Choroid plexus epithelial cell (primary cell): ENCODE results near the gene PTPN7.
"Not testable (repeated sequence)": the region's sequence is repeated elsewhere in the genome, so short reads cannot be mapped to it uniquely, and the experiment has no call there.

Source experiments
- DNase-seq: peaks from one replicate; pipeline ENCODE4 v3.0.0-alpha.2; 2010; ENCODE audit warnings: low read depth
- H3K4me3 ChIP-seq: 2 replicates; pipeline ENCODE4 v1.5.1; 2011; ENCODE audit warnings: low read depth, mild to moderate bottlenecking, control low read depth, low read length, moderate library complexity
- TF ChIP-seq, protein P1 (sequence below): conservative IDR thresholded peaks from 2 replicates; pipeline ENCODE4 v1.5.1; 2011; ENCODE audit warnings: low read depth, mild to moderate bottlenecking, control low read depth, inconsistent platforms, low read length, moderate library complexity

PTPN7 gene

DNA sequence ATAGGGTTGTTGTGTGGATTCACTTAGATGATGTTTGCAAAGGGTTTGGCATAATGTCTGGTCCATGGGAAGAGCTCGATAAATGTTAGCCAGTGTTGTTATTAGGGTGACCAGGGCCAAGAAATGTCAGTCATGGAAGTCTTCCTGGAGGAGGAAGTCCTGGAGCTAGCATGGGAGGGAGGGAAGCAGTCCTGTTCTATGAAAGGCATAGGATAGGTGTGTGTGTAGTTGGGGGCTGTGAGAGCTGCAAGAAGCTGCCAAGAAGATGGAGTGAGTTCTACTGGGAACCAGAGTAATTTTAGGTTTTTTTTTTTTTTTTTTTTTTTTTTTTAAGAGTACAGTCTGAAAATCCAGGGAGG lies 37.9 kb upstream of the PTPN7 start:
- H3K4me3 ChIP-seq: no peak overlapping the region
- TF ChIP-seq, protein P1, sequence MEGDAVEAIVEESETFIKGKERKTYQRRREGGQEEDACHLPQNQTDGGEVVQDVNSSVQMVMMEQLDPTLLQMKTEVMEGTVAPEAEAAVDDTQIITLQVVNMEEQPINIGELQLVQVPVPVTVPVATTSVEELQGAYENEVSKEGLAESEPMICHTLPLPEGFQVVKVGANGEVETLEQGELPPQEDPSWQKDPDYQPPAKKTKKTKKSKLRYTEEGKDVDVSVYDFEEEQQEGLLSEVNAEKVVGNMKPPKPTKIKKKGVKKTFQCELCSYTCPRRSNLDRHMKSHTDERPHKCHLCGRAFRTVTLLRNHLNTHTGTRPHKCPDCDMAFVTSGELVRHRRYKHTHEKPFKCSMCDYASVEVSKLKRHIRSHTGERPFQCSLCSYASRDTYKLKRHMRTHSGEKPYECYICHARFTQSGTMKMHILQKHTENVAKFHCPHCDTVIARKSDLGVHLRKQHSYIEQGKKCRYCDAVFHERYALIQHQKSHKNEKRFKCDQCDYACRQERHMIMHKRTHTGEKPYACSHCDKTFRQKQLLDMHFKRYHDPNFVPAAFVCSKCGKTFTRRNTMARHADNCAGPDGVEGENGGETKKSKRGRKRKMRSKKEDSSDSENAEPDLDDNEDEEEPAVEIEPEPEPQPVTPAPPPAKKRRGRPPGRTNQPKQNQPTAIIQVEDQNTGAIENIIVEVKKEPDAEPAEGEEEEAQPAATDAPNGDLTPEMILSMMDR: no peak

DNA sequence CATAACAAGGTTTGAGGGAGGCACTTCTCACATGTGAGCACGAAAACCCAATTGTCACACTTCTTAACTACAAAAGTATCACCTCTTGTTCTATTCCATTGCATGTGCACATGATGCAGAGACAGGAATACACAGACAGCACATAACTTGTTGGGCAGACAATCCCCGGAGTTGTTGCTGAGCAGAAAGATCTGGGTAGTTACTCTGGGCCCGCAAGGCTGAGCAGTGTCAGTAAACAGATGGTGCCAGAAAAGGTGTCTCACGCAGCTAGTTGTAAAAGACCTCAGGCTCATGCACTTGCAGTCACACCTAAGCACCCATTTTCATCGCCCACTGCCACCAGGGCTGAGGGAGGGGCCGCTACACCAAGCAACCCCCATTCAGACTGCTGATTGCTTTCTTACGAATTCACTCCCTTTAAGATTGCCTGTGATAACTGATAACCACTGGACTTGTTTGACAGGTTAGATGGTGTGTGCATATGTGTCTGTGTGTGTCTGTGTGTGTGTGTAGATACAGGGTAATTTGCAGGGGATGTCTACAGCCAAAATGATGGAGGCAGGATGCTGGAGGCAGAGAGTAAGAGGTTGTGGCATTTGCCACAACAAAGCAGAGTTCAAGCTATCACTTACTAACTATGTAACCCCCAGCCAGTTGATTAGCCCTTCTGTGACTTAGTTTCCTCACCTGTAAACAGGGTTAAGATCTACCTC lies 37.4 kb upstream of the PTPN7 start:
- TF ChIP-seq, protein P1: no peak
- no peak for DNase-seq

More for the DNA sequence above, 37.9 kb upstream of the PTPN7 start:
- DNase-seq: no peak

DNA sequence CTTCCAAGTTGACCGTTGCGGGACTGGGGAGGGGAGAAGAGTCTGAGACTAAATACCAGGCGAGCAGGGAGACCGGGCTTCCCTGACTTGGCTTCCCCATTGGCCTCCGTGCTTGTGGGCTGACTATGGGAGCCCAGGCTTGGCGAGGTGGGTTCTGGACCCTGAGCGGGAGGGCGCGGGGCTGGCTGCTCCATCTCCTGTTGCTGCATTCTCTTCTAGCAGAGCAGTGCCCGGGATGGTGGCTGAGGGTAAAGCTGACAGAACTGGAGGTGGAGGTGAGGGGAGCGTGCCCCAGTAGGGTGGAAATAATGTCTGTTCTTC lies 33.9 kb upstream of the PTPN7 start:
- H3K4me3 ChIP-seq: no peak overlapping the region
- TF ChIP-seq, protein P1: no peak

More for the DNA sequence above, 37.4 kb upstream of the PTPN7 start:
- H3K4me3 ChIP-seq: no peak overlapping the region

DNA sequence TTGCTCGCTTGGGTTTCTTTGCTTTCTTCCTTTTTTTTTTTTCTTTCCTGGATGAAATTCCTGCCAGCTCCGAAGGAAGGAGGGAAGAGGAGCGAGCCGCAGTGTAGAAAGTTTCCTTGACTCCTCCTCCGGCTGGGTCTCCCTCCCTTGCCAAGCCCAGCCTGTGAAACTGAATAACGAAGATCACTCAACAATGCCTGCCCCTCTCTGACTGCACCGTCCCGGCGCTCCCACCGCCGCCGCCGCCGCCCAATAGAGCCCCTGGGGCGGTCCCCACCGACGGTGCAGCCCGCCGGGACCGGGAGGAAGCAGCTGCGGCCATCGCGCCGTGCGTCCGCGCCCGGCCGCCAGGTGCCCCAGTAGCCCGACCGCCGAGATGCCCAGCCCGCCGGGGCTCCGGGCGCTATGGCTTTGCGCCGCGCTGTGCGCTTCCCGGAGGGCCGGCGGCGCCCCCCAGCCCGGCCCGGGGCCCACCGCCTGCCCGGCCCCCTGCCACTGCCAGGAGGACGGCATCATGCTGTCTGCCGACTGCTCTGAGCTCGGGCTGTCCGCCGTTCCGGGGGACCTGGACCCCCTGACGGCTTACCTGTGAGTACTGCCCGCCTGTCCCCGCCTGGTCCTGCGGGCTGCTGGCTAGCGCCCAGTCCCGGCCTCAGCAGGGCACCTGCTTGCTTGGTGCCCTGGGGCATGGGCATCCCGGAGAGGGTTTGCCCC lies 33.4 kb upstream of the PTPN7 start, which contains the start of gene LGR6:
LGR6 (plus strand) TSS at position 186 of the 714 bp plus-strand sequence; CDS start at position 377, 191 bp downstream.
- no peak for DNase-seq
- H3K4me3 ChIP-seq: no peak within 1 kb of the TSS
- TF ChIP-seq, protein P1: no peak

More for the DNA sequence above, 33.9 kb upstream of the PTPN7 start:
- no peak for DNase-seq

DNA sequence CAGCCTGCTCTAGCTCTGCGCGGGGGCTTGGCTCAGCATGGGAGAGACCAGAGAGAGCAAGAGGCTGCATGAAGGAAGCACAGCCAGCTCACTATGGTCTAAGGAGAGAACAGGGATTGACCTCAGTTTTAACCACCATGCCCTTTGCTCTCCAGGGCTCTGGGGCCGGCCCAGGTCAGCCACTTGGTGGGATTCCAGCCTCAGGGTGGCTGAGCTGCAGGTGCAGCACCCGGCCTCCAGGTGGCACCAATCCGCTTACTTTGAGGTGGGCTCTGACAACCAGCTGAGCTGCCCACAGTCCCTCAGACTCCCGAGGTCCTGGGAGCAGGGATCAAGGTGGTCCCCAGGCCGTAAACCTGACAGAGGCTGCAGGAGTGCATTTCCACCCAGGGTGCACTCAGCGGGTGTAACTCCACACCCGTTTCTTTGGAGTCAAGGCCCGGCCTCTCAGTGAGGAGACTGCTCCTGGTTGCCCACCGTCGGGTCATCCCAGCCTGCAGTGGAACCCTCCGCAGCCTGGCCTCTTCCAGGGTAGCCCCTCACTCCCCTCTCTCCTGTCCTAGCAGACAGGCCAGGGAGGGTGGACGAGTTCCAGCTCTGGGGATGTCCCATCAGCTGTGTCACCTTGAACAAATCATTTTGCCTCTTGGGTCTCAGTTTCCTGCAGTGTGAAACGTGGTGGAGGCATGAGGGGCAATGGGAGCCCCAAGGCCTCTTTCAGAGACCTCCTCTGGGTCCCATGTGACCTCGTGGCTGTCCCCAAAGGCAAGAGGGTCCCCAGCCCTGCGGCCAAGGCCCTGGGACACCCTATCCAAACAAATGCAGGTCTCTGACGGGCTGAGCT lies 32.6 kb upstream of the PTPN7 start:
- TF ChIP-seq, protein P1: peak; percentile 88
- no peak overlapping the region for H3K4me3 ChIP-seq
- DNase-seq: peak; percentile 65

DNA sequence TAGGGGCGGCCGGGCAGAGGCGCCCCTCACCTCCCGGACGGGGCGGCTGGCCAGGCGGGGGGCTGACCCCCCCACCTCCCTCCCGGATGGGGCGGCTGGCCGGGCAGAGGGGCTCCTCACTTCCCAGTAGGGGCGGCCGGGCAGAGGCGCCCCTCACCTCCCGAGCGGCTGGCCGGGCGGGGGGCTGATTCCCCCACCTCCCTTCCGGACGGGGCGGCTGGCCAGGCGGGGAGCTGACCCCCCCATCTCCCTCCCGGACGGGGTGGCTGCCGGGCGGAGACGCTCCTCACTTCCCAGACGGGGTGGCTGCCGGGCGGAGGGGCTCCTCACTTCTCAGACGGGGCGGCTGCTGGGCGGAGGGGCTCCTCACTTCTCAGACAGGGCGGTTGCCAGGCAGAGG lies 31.0 kb upstream of the PTPN7 start:
- H3K4me3 ChIP-seq, DNase-seq: not testable (repeated sequence)

DNA sequence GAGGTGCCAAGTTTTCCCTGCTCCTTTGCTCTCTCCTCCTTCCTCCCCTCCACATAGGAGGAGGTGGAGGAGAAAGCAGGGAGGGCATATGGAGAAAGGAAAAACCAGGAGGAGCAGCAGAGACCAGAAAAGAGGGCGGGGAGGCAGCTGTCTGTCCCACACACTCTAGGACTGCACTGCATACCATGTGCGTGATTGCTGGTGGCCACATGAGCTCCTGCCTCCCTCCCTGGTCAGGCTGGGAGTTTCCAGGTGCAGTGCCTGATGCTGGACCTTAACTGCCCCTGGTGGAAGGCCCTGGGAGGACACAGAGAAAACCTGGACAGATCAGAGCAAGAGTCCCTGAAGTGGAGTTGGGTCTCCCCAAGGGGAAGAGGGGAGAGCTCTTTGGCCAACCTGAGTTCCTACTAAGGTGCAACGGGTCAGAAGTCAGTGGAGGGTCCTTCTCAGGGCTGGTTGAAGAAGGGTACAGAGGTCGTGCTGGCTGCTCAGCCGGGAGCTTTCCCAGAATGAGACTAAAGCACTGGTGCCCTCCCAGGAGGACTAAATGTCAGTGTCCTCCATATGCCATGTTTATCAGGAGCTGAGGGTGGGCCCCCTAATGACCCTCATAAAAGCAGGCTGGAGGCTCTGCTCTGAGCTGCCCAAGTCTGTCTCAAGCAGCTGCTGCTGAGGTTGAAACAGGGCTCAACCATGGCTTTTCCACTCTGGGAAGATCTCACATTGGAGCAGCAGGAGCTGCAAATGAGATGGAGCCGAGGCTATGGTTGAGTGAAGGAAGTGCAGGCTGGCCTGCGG lies 29.7 kb upstream of the PTPN7 start:
- TF ChIP-seq, protein P1: peak; percentile 50
- peak; percentile 38 for DNase-seq
- no peak overlapping the region for H3K4me3 ChIP-seq
